Ramos (cell line): ENCODE measurements around the gene MASP2.
"Not testable (repeated sequence)": the region's sequence is repeated elsewhere in the genome, so short reads cannot be mapped to it uniquely, and the experiment has no call there.

Experiments
- in situ Hi-C: fragments of 300-500 bp; cut with MboI; formaldehyde crosslinking; loops from one replicate; pipeline ENCODE4 v1.14.3; 2022; ENCODE audit warnings: low sequenced_read_pairs; ENCODE audit not compliant: unreplicated experiment

The MASP2 gene

GRCh38 chr1:11041048-11041447, 6.0 kb downstream of the MASP2 start:
- in situ Hi-C loops, result no loop called here

- in situ Hi-C loops, result not testable (repeated sequence)
Observed at GRCh38 chr1:11040105-11040429, 7.0 kb downstream of the MASP2 start.

GRCh38 chr1:11039351-11040104, 7.5 kb downstream of the MASP2 start:
- in situ Hi-C loops, result no loop called here

GRCh38 chr1:11037740-11038182, 9.3 kb downstream of the MASP2 start:
- in situ Hi-C loops, result no loop called here

GRCh38 chr1:11037019-11037739, 9.9 kb downstream of the MASP2 start:
- in situ Hi-C loops, result not testable (repeated sequence)

- in situ Hi-C loops, result loop anchor here (5.0 kb wide), 1 partner anchor 611 kb away; no protein-coding TSS in a partner anchor
Observed at GRCh38 chr1:11031624-11032262, 15.3 kb downstream of the MASP2 start.

GRCh38 chr1:11030865-11031264, 16.2 kb downstream of the MASP2 start:
- in situ Hi-C loops, result loop anchor here (5.0 kb wide), 1 partner anchor 611 kb away; no protein-coding TSS in a partner anchor

GRCh38 chr1:11028018-11028417, 19.0 kb downstream of the MASP2 start:
- in situ Hi-C loops, result no loop called here

GRCh38 chr1:11027316-11027715, 19.7 kb downstream of the MASP2 start:
- in situ Hi-C loops, result no loop called here

- in situ Hi-C loops, result no loop called here
Observed at GRCh38 chr1:11026903-11027302, 20.1 kb downstream of the MASP2 start.

GRCh38 chr1:11026052-11026451, 21.0 kb downstream of the MASP2 start:
- in situ Hi-C loops, result no loop called here

- in situ Hi-C loops, result no loop called here
Observed at GRCh38 chr1:11025618-11026017, 21.4 kb downstream of the MASP2 start.

- in situ Hi-C loops, result no loop called here
Observed at GRCh38 chr1:11024874-11025203, 22.2 kb downstream of the MASP2 start.

GRCh38 chr1:11024154-11024873, 22.7 kb downstream of the MASP2 start:
- in situ Hi-C loops, result no loop called here

- in situ Hi-C loops, result no loop called here
Observed at GRCh38 chr1:11023201-11023600, 23.8 kb downstream of the MASP2 start.

- in situ Hi-C loops, result no loop called here
Observed at GRCh38 chr1:11019971-11020370, 27.1 kb downstream of the MASP2 start.

GRCh38 chr1:11019358-11019757, 27.7 kb downstream of the MASP2 start:
- in situ Hi-C loops, result not testable (repeated sequence)

GRCh38 chr1:11013160-11013531, 33.9 kb downstream of the MASP2 start:
- in situ Hi-C loops, result no loop called here

- in situ Hi-C loops, result no loop called here
Observed at GRCh38 chr1:11012260-11013159, 34.5 kb downstream of the MASP2 start, which contains the start of gene TARDBP. Gene TARDBP, plus strand, starts transcription at chr1:11012654. Its CDS starts 1,074 bp downstream, at chr1:11013728.

- in situ Hi-C loops, result no loop called here
Observed at GRCh38 chr1:11000526-11000925, 46.5 kb downstream of the MASP2 start.
